ENCODE measurements around the gene TBX4. TPM values are rescaled to one million over a fixed set of nuclear protein-coding genes. Genes with fewer than 3 reads are reported as not detected.

TBX4 gene
- total and polyA plus RNA-seq, 2 experiments from 2014 or later, result not detected

DNA sequence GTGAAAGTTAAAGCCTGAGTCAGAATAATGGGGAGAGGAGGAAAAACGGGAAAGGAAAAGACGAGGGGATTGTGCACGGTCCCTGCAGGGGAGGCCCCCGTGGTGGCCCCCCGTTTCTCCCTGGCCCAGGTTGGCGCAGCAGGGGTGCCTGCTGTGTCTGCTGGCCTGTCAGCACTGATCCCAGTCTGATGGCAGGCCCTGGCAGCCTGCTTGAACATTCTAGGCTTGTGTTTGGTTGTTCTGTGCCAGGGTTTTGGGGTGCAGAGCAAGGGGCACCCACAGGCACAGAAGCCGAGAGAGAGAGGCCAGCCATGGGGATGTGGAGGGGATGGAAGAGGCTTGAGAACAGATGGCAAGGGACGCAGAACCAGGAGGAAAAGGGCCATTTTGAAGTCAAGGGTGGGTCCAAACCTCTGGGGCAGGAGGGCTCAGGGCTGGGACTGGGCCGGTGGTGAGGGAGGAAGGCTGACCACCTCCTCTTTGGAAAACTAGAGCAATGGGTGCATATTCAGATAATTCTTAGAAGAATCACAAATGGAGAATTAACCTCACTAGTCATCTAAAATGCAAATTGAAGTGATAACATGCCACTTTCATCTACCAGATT is 35.9 kb downstream of the TBX4 start:
- no peaks in the 10 kb centered on the region for H3K9me2 ChIP-seq (ENCODE audit: insufficient read depth)
- H3K4me3 ChIP-seq, result no peak overlapping the region
- H3K27me3 Mint-ChIP-seq (ENCODE audit: insufficient read depth, low read depth, poor library complexity), result peaks cover 7% of the 10 kb centered on the region
- no peak overlapping the region for H2AFZ ChIP-seq
- H3K27me3 ChIP-seq (ENCODE audit: insufficient read depth), result no peaks in the 10 kb centered on the region
- H3F3A ChIP-seq (replicated peaks; ENCODE audit: low read depth), result no peaks in the 10 kb centered on the region
- no peak overlapping the region for H3K27ac Mint-ChIP-seq
- TF ChIP-seq, protein P1, sequence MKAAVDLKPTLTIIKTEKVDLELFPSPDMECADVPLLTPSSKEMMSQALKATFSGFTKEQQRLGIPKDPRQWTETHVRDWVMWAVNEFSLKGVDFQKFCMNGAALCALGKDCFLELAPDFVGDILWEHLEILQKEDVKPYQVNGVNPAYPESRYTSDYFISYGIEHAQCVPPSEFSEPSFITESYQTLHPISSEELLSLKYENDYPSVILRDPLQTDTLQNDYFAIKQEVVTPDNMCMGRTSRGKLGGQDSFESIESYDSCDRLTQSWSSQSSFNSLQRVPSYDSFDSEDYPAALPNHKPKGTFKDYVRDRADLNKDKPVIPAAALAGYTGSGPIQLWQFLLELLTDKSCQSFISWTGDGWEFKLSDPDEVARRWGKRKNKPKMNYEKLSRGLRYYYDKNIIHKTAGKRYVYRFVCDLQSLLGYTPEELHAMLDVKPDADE (IDR thresholded peaks at IDR 0.05), result no peak
- TF ChIP-seq STAT1 (IDR thresholded peaks at IDR 0.05; ENCODE audit: unreplicated experiment) (no peak), ZNF331 (CRISPR knock-in tag; IDR thresholded peaks at IDR 0.05; ENCODE audit: low read depth) (no peak), NANOG (IDR thresholded peaks at IDR 0.05; ENCODE audit: borderline replicate concordance) (no peak), JUNB (IDR thresholded peaks at IDR 0.05; ENCODE audit: unreplicated experiment) (no peak), EZH2phosphoT487 (IDR thresholded peaks at IDR 0.05; ENCODE audit: unreplicated experiment) (no peak), EZH2 (IDR thresholded peaks at IDR 0.05; ENCODE audit: low read depth, unreplicated experiment) (no peak), POLR2AphosphoS5 (IDR thresholded peaks at IDR 0.05; ENCODE audit: low read depth) (no peak)
- no peak overlapping the region for H3K4me3 Mint-ChIP-seq
- H3K4me2 ChIP-seq, result no peak overlapping the region
- H3K4me1 ChIP-seq (ENCODE audit: insufficient read depth), result no peaks in the 10 kb centered on the region
- H4K20me1 ChIP-seq (replicated peaks; ENCODE audit: insufficient read depth), result no peaks in the 10 kb centered on the region
- no peak for ATAC-seq
- H3K4me1 Mint-ChIP-seq, result peaks cover 12% of the 10 kb centered on the region
- no peaks in the 10 kb centered on the region for H3K79me2 ChIP-seq (replicated peaks; ENCODE audit: insufficient read depth)
- H3K36me3 Mint-ChIP-seq (ENCODE audit: low read depth), result no peaks in the 10 kb centered on the region
- no peak for DNase-seq (ENCODE audit: low spot score)
- no peaks in the 10 kb centered on the region for H3K36me3 ChIP-seq (ENCODE audit: insufficient read depth)
- no peaks in the 10 kb centered on the region for H3K9me3 Mint-ChIP-seq
- no peak overlapping the region for H3K27ac ChIP-seq (ENCODE audit: low read depth)

DNA sequence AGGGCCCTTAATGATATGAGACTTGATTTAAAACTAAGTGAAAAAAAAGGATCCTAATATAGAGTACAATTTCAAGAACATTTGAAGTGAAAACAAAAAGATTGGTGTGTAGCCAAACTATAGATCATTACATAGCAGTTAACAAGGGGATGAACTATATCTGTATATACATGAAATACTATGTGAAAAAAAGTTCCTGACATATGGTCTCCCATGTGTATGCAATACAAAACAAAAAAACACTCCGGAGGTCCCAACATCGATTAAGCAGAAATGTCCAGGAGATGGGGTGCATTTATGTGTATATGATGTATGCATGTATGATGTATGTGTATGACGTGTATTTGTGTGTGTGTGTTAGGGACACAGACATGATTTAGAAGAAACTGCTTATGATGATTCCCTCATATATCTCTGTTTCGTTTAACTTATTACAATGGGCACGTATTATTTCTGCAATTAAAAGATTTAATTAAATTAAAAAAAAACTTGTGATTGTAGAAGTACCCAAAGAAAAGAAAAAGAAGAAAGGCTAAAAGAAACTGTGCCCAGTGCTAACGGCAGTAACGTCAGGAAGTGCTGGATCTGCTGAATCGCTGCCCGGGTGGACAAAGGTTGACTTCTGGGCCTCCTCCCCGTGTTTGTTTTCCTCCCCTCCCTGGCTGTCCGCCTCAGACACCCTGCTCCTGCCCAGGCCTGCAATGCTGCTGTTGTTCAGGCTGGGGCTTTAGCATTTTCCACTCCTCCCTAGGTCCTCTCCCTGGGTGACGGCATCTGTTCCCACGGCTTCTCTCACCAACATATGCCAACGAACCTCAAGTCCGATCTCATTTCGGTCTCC is 36.9 kb downstream of the TBX4 start:
- Mint-ChIP-seq H3K27me3 (ENCODE audit: insufficient read depth, low read depth, poor library complexity) (peaks cover 7% of the 10 kb centered on the region), H3K4me3 (no peak overlapping the region), H3K4me1 (peaks cover 12% of the 10 kb centered on the region), H3K27ac (no peak overlapping the region), H3K9me3 (no peaks in the 10 kb centered on the region), H3K36me3 (ENCODE audit: low read depth) (no peaks in the 10 kb centered on the region)
- H3K4me1 ChIP-seq (ENCODE audit: insufficient read depth), result no peaks in the 10 kb centered on the region
- DNase-seq (ENCODE audit: low spot score) (no peak), ATAC-seq (no peak)
- no peaks in the 10 kb centered on the region for H4K20me1 ChIP-seq (replicated peaks; ENCODE audit: insufficient read depth)
- no peak overlapping the region for H3K4me2 ChIP-seq
- H3K79me2 ChIP-seq (replicated peaks; ENCODE audit: insufficient read depth), result no peaks in the 10 kb centered on the region
- H3K27ac ChIP-seq (ENCODE audit: low read depth), result no peak overlapping the region
- H3F3A ChIP-seq (replicated peaks; ENCODE audit: low read depth), result no peaks in the 10 kb centered on the region
- H3K27me3 ChIP-seq (ENCODE audit: insufficient read depth), result no peaks in the 10 kb centered on the region
- H3K4me3 ChIP-seq, result no peak overlapping the region
- H3K9me2 ChIP-seq (ENCODE audit: insufficient read depth), result no peaks in the 10 kb centered on the region
- no peak overlapping the region for H2AFZ ChIP-seq
- H3K36me3 ChIP-seq (ENCODE audit: insufficient read depth), result no peaks in the 10 kb centered on the region
- TF ChIP-seq EZH2 (IDR thresholded peaks at IDR 0.05; ENCODE audit: low read depth, unreplicated experiment) (no peak), CREB1 (CRISPR knock-in tag; IDR thresholded peaks at IDR 0.05; ENCODE audit: low read depth) (no peak)
- TF ChIP-seq, protein P2, sequence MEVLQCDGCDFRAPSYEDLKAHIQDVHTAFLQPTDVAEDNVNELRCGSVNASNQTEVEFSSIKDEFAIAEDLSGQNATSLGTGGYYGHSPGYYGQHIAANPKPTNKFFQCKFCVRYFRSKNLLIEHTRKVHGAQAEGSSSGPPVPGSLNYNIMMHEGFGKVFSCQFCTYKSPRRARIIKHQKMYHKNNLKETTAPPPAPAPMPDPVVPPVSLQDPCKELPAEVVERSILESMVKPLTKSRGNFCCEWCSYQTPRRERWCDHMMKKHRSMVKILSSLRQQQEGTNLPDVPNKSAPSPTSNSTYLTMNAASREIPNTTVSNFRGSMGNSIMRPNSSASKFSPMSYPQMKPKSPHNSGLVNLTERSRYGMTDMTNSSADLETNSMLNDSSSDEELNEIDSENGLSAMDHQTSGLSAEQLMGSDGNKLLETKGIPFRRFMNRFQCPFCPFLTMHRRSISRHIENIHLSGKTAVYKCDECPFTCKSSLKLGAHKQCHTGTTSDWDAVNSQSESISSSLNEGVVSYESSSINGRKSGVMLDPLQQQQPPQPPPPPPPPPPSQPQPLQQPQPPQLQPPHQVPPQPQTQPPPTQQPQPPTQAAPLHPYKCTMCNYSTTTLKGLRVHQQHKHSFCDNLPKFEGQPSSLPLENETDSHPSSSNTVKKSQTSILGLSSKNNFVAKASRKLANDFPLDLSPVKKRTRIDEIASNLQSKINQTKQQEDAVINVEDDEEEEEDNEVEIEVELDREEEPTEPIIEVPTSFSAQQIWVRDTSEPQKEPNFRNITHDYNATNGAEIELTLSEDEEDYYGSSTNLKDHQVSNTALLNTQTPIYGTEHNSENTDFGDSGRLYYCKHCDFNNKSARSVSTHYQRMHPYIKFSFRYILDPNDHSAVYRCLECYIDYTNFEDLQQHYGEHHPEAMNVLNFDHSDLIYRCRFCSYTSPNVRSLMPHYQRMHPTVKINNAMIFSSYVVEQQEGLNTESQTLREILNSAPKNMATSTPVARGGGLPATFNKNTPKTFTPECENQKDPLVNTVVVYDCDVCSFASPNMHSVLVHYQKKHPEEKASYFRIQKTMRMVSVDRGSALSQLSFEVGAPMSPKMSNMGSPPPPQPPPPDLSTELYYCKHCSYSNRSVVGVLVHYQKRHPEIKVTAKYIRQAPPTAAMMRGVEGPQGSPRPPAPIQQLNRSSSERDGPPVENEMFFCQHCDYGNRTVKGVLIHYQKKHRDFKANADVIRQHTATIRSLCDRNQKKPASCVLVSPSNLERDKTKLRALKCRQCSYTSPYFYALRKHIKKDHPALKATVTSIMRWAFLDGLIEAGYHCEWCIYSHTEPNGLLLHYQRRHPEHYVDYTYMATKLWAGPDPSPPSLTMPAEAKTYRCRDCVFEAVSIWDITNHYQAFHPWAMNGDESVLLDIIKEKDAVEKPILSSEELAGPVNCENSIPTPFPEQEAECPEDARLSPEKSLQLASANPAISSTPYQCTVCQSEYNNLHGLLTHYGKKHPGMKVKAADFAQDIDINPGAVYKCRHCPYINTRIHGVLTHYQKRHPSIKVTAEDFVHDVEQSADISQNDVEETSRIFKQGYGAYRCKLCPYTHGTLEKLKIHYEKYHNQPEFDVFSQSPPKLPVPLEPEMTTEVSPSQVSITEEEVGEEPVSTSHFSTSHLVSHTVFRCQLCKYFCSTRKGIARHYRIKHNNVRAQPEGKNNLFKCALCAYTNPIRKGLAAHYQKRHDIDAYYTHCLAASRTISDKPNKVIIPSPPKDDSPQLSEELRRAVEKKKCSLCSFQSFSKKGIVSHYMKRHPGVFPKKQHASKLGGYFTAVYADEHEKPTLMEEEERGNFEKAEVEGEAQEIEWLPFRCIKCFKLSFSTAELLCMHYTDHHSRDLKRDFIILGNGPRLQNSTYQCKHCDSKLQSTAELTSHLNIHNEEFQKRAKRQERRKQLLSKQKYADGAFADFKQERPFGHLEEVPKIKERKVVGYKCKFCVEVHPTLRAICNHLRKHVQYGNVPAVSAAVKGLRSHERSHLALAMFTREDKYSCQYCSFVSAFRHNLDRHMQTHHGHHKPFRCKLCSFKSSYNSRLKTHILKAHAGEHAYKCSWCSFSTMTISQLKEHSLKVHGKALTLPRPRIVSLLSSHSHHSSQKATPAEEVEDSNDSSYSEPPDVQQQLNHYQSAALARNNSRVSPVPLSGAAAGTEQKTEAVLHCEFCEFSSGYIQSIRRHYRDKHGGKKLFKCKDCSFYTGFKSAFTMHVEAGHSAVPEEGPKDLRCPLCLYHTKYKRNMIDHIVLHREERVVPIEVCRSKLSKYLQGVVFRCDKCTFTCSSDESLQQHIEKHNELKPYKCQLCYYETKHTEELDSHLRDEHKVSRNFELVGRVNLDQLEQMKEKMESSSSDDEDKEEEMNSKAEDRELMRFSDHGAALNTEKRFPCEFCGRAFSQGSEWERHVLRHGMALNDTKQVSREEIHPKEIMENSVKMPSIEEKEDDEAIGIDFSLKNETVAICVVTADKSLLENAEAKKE (CRISPR knock-in tag; IDR thresholded peaks at IDR 0.05), result no peak

Measured in GM23338 (cell line).